ENCODE results near the gene RTN4R. TPM values are rescaled to one million over a fixed set of nuclear protein-coding genes. Genes with fewer than 3 reads are reported as not detected.

RTN4R gene
- total and polyA plus RNA-seq, 2 of the 8 experiments (the other 6 are each of a cell fraction or from before 2014, with no cell fraction given) = 21.8 to 41.3 TPM

- H4K20me1 ChIP-seq (replicated peaks in 1 of 2; ENCODE audit: control insufficient read depth in 1 of 2, insufficient read depth in 2 of 2, low read length in 2 of 2) = peaks cover 6 to 22% of the 10 kb centered on the region in 2 experiments
- POLR2A ChIA-PET (ENCODE audit: partially characterized antibody) = interaction anchor here (0.8 to 1.6 kb wide), 4 partner anchors 9 to 118 kb away, joined by 3 to 4 read pairs (median 3); no protein-coding TSS in a partner anchor
- no peak overlapping the region for H3K4me3 ChIP-seq (ENCODE audit: extremely low read depth in 1 of 4, insufficient read depth in 2 of 4, low read depth in 3 of 4, low read length in 4 of 4)
- H2AK5ac ChIP-seq (ENCODE audit: low read depth, low read length) = no peak overlapping the region
- 0 out of 2 replicates have a peak overlapping the region, but pooled peaks have one; percentile 46 for H2BK15ac ChIP-seq (ENCODE audit: low read length)
- H3K23ac ChIP-seq (ENCODE audit: insufficient read length) = no peak overlapping the region
- H4K91ac ChIP-seq (replicated peaks; ENCODE audit: insufficient read length, low read length) = peak overlapping the region; percentile 81
- no peak overlapping the region for H2BK20ac ChIP-seq (ENCODE audit: low read length)
- H3K4me1 ChIP-seq (replicated peaks in 1 of 4; ENCODE audit: control insufficient read depth in 3 of 4, insufficient read depth in 4 of 4, low read length in 3 of 4) = peaks cover 7 to 40% (median 16%) of the 10 kb centered on the region in 4 experiments
- H3K14ac ChIP-seq (ENCODE audit: insufficient read length) = no peak overlapping the region
- no peak overlapping the region for H3K27ac ChIP-seq (ENCODE audit: low read depth, low read length)
- H3K9ac ChIP-seq (replicated peaks in 1 of 4; ENCODE audit: extremely low read depth in 1 of 4, low read depth in 3 of 4, low read length in 3 of 4) = no peak overlapping the region
- no peak overlapping the region for H3K56ac ChIP-seq (replicated peaks; ENCODE audit: insufficient read length, low read depth, low read length)
- peaks cover 0 to 7% (median 0%) of the 10 kb centered on the region in 4 experiments; a peak in 2 of 8 replicates for H3K36me3 ChIP-seq (ENCODE audit: control insufficient read depth in 2 of 4, insufficient read depth in 4 of 4, low read length in 3 of 4)
- FAIRE-seq (no peak), DNase-seq (ENCODE audit: low read depth in 1 of 2, low spot score in 2 of 2) (no peak)
- H3K79me1 ChIP-seq (ENCODE audit: low read depth, low read length) = peaks cover 17% of the 10 kb centered on the region
- CTCF ChIA-PET (ENCODE audit: partially characterized antibody) = interaction anchor here (1.0 to 4.0 kb wide), 13 partner anchors 9 to 100 kb away, joined by 3 to 23 read pairs (median 3); no protein-coding TSS in a partner anchor
- WGBS, 2 experiments (ENCODE audit: extremely low coverage in 1 of 2, insufficient coverage in 1 of 2, insufficient read length in 1 of 2, insufficient replicate concordance in 2 of 2, low coverage in 1 of 2, low lambda C conversion rate in 2 of 2, missing lambda C conversion rate in 1 of 2) = 69% methylated on average over 12 of the region's 16 CpGs; no CpG with 5 or more reads in 1 of the 2 experiments
- H3K18ac ChIP-seq (ENCODE audit: extremely low read depth, low read length) = no peak overlapping the region; the same call in 1 of the 2 replicates
- peaks cover 8% of the 10 kb centered on the region; the same call in 1 of the 2 replicates for H3K23me2 ChIP-seq (ENCODE audit: low read depth, low read length)
- H3K9me3 ChIP-seq (ENCODE audit: insufficient read depth in 2 of 2, low read depth in 1 of 2, low read length in 1 of 2) = 0 out of 4 replicates have a peak, but pooled peaks cover 0 to 3% of the 10 kb centered on the region in 2 experiments
- H4K5ac ChIP-seq (ENCODE audit: insufficient read length, low read depth, low read length) = no peak overlapping the region
- no peak overlapping the region for H3K4me2 ChIP-seq (ENCODE audit: insufficient read depth in 1 of 2, low read depth in 2 of 2, low read length in 2 of 2)
- no peak overlapping the region for H2BK120ac ChIP-seq (replicated peaks; ENCODE audit: low read depth, low read length)
- H4K8ac ChIP-seq (ENCODE audit: extremely low read depth, insufficient read depth, low read length) = no peak overlapping the region
- H2AFZ ChIP-seq (ENCODE audit: low read length) = no peak overlapping the region
- no peaks in the 10 kb centered on the region for H3K27me3 ChIP-seq (replicated peaks in 1 of 4; ENCODE audit: control insufficient read depth in 3 of 4, extremely low read depth in 1 of 4, insufficient read depth in 3 of 4, low read length in 3 of 4)
- H2BK12ac ChIP-seq (ENCODE audit: low read depth, low read length) = no peak overlapping the region
- no peak overlapping the region for H3K4ac ChIP-seq (replicated peaks; ENCODE audit: insufficient read length, low read depth, low read length)
- peak overlapping the region; percentile 83; the same call in 1 of the 2 replicates for H2BK5ac ChIP-seq (ENCODE audit: low read depth, low read length)
- peaks cover 0 to 9% of the 10 kb centered on the region in 2 experiments for H3K79me2 ChIP-seq (ENCODE audit: control insufficient read depth in 1 of 2, insufficient read depth in 2 of 2, low read length in 2 of 2)
- TF ChIP-seq BCL11A (IDR thresholded peaks at IDR 0.05; ENCODE audit: low read depth in 2 of 2, low read length in 2 of 2) = no peak
Observed at GRCh38 chr22:20247010-20247505, 21.1 kb downstream of the RTN4R start.

All from H1 (cell line).